SK-N-SH (cell line): Measurements from ENCODE around the gene ILK. TPM values are rescaled to one million over a fixed set of nuclear protein-coding genes. Genes with fewer than 3 reads are reported as not detected.

Experiments used
- CTCF ChIA-PET: fragments of 300-600, 350-600 bp; formaldehyde crosslinking; extraction: SDS; loops from one replicate; lab custom pipeline; 2021; lab: Yijun Ruan, JAX
- POLR2A ChIA-PET: fragments of 350-600 bp; sonication (Branson Sonifier 250); formaldehyde crosslinking; extraction: SDS; loops from one replicate; lab custom pipeline; 2020; ENCODE audit warnings: antibody characterized with exemption, inconsistent platforms; lab: Yijun Ruan, JAX
- DNase-seq: peaks from one replicate; pipeline ENCODE4 v3.0.0; 2012
- H2AFZ ChIP-seq: fragments of 200-600 bp; sonication (generic); 2 replicates; pipeline ENCODE4 v1.8.1; 2016; ENCODE audit warnings: antibody characterized with exemption, mild to moderate bottlenecking, low read depth
- H3F3A ChIP-seq: fragments of 200-600 bp; sonication (generic); replicated peaks from 2 replicates; pipeline ENCODE3; 2016; ENCODE audit warnings: antibody characterized with exemption, mild to moderate bottlenecking; ENCODE audit not compliant: insufficient read depth
- H3K27ac ChIP-seq, 2 experiments: fragments of 200-500 bp in 1 of 2; fragments of 200-600 bp in 1 of 2; sonication (Bioruptor generic) in 1 of 2; sonication (generic), shearing (Covaris generic) in 1 of 2; 2 replicates each; pipeline versions ENCODE4 v1.5.1 to v1.6.1; 2014 to 2016; ENCODE audit warnings: low read depth in 2 of 2, inconsistent platforms in 1 of 2, low read length in 1 of 2, mild to moderate bottlenecking in 1 of 2, mixed read lengths in 1 of 2
- H3K27me3 ChIP-seq: fragments of 200-600 bp; sonication (generic), shearing (Covaris generic); 2 replicates; pipeline ENCODE4 v1.6.1; 2016; ENCODE audit warnings: mixed run types; ENCODE audit not compliant: insufficient read depth
- H3K36me3 ChIP-seq, 2 experiments: fragments of 200-500 bp in 1 of 2; fragments of 200-600 bp in 1 of 2; sonication (Bioruptor generic) in 1 of 2; sonication (generic) in 1 of 2; replicated peaks in 1 of 2; 2 replicates each; pipeline versions ENCODE3 to v1.5.1; 2014 to 2016; ENCODE audit warnings: low read length in 1 of 2, mild to moderate bottlenecking in 1 of 2; ENCODE audit not compliant: insufficient read depth in 2 of 2, control insufficient read depth in 1 of 2
- H3K4me1 ChIP-seq, 2 experiments: fragments of 200-500 bp in 1 of 2; fragments of 200-600 bp in 1 of 2; sonication (Bioruptor generic) in 1 of 2; sonication (generic), shearing (Covaris generic) in 1 of 2; 2 replicates each; pipeline versions ENCODE4 v1.5.1 to v1.6.1; 2014 to 2016; ENCODE audit warnings: low read depth in 1 of 2, low read length in 1 of 2, mixed run types in 1 of 2; ENCODE audit not compliant: insufficient read depth in 2 of 2, control insufficient read depth in 1 of 2
- H3K4me2 ChIP-seq: fragments of 200-600 bp; sonication (generic), shearing (Covaris generic); 2 replicates; pipeline ENCODE4 v1.6.1; 2017; ENCODE audit warnings: mixed run types
- H3K4me3 ChIP-seq, 2 experiments: fragments of 200-500 bp in 1 of 2; fragments of 200-600 bp in 1 of 2; sonication (Bioruptor generic) in 1 of 2; sonication (generic), shearing (Covaris generic) in 1 of 2; 2 replicates each; pipeline versions ENCODE4 v1.5.1 to v1.8.1; 2014 to 2016; ENCODE audit warnings: low read depth in 2 of 2, inconsistent platforms in 1 of 2, low read length in 1 of 2, mild to moderate bottlenecking in 1 of 2, mixed read lengths in 1 of 2, moderate library complexity in 1 of 2
- H3K79me2 ChIP-seq: fragments of 200-600 bp; sonication (generic); 2 replicates; pipeline ENCODE4 v1.8.1; 2017; ENCODE audit warnings: mild to moderate bottlenecking; ENCODE audit not compliant: insufficient read depth
- H3K9ac ChIP-seq: fragments of 200-600 bp; sonication (generic); 2 replicates; pipeline ENCODE4 v1.6.1; 2017; ENCODE audit warnings: mixed run types
- H3K9me2 ChIP-seq: fragments of 200-600 bp; sonication (generic); 2 replicates; pipeline ENCODE4 v1.6.1; 2017; ENCODE audit warnings: mixed run types
- H3K9me3 ChIP-seq: fragments of 200-600 bp; sonication (generic); 2 replicates; pipeline ENCODE4 v1.6.1; 2017; ENCODE audit warnings: mixed run types, mild to moderate bottlenecking, moderate library complexity
- H4K20me1 ChIP-seq: fragments of 200-600 bp; sonication (generic); 2 replicates; pipeline ENCODE4 v1.6.1; 2017; ENCODE audit warnings: mild to moderate bottlenecking, mixed run types; ENCODE audit not compliant: insufficient read depth
- CTCF ChIP-seq: fragments of 200-600 bp; sonication (generic); IDR thresholded peaks from 2 replicates; pipeline ENCODE4 v1.6.1; 2017; ENCODE audit warnings: antibody characterized with exemption, mild to moderate bottlenecking, moderate library complexity
- EP300 ChIP-seq, 2 experiments: IDR thresholded peaks; 2 replicates each; pipeline versions ENCODE4 v1.4.0 to v1.6.1; 2012; ENCODE audit warnings: borderline replicate concordance in 1 of 2, low read depth in 1 of 2, low read length in 1 of 2
- JUND ChIP-seq: IDR thresholded peaks from 2 replicates; pipeline ENCODE4 v1.4.0; 2012
- MXI1 ChIP-seq: IDR thresholded peaks from 2 replicates; pipeline ENCODE4 v1.6.1; 2012; ENCODE audit warnings: mild to moderate bottlenecking, low read depth, low read length, improper control_type of control experiment
- RAD21 ChIP-seq: IDR thresholded peaks from 2 replicates; pipeline ENCODE4 v1.6.1; 2012; ENCODE audit warnings: mild to moderate bottlenecking, low read length
- RCOR1 ChIP-seq: fragments of 150-350 bp; IDR thresholded peaks from 2 replicates; pipeline ENCODE4 v1.6.1; 2017; ENCODE audit warnings: antibody characterized with exemption, low read length
- RFX5 ChIP-seq: IDR thresholded peaks from 2 replicates; pipeline ENCODE4 v1.6.1; 2012; ENCODE audit warnings: mild to moderate bottlenecking, improper control_type of control experiment, low read length
- SIN3A ChIP-seq: IDR thresholded peaks from 2 replicates; pipeline ENCODE4 v1.6.1; 2012; ENCODE audit warnings: low read depth, mild to moderate bottlenecking, low read length, moderate library complexity, borderline replicate concordance
- SMC3 ChIP-seq: IDR thresholded peaks from 2 replicates; pipeline ENCODE4 v1.6.1; 2012; ENCODE audit warnings: low read depth, low read length, improper control_type of control experiment
- WGBS: methylation state at CpG from one replicate; pipeline ENCODE4 v1.1.6; 2017; ENCODE audit warnings: low lambda C conversion rate; 5-methylcytosine and 5-hydroxymethylcytosine counted together
- polyA plus RNA-seq, 3 experiments: library from polyadenylated mRNA; depleted of rRNA; stranded (reverse); fragments of >200 nt; gene quantifications; 2 replicates each; pipeline ENCODE4 v1.2.3, GENCODE V29; 2012

ILK gene
- polyA plus RNA-seq, 1 of the 3 experiments (the other 2 are of a cell fraction), result 241 TPM

DNA sequence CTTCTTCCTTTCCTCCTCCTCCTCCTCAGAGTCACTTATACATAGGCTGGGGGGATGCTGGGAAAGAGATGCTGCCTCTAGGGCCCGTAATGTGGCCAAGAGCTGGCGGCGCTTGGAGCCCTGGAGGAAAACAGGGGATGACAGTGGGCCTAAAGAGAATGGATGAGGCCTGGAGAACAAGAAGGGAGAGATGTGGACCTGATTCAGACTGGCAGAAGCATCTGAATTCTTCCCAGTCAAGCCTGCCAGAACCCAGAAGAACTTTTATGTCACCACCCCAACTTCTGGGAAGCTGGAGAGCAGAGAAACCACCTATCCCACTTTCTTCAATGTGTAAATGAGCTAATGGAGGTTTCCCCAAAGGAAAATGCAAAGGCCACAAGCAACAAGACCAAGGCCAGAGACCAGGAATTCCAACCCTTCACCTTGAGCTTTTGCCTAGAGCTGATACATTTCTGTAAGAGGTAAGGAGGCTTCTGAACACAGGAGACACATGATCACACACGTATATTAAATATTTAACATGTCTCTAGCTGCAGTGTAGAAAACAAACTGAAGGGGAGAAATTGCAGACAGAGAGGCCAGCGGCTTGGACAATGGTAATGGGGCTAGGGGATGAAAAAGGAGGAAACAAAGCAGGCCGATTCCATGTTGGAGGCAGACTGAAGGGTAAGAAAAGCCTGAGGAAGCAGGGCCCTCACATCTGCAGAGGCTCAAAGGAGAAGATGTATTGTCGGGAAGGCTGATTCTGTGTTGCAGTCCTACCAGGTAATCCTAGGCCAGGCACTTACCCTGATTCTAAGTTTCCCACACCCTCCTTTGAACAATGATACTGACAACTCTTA, 1.3 kb upstream of the ILK start:
- Histone ChIP-seq H3K27me3 (no peaks in the 10 kb centered on the region), H3F3A (peaks cover 24% of the 10 kb centered on the region), H3K9me2 (no peaks in the 10 kb centered on the region), H3K4me1 (peaks cover 15 to 31% of the 10 kb centered on the region in 2 experiments), H3K4me2 (peak overlapping the region; percentile 86), H3K4me3 (peak overlapping the region; percentile 67 to 95), H3K9me3 (no peaks in the 10 kb centered on the region), H3K27ac (peak overlapping the region; percentile 76 to 91; a peak in 3 of 4 replicates), H4K20me1 (no peaks in the 10 kb centered on the region; the same call in 1 of the 2 replicates), H3K79me2 (peaks cover 90% of the 10 kb centered on the region), H3K9ac (peak overlapping the region; percentile 92), H2AFZ (peak overlapping the region; percentile 75; the same call in 1 of the 2 replicates), H3K36me3 (peaks cover 22 to 41% of the 10 kb centered on the region in 2 experiments)
- 43% methylated on average over 7 of the region's 7 CpGs for WGBS
- DNase-seq, result peak; percentile 16
- TF ChIP-seq SIN3A, result no peak
- no peak for TF ChIP-seq JUND
- ChIA-PET POLR2A (interaction anchor here (1.0 to 3.0 kb wide), 2 partner anchors 67 to 81 kb away, joined by 3 to 15 read pairs; partner anchors contain the start of gene MRPL17), CTCF (interaction anchor here (0.7 to 2.1 kb wide), 4 partner anchors 10 to 71 kb away, joined by 3 to 8 read pairs (median 5); partner anchors contain the start of gene TAF10)

DNA sequence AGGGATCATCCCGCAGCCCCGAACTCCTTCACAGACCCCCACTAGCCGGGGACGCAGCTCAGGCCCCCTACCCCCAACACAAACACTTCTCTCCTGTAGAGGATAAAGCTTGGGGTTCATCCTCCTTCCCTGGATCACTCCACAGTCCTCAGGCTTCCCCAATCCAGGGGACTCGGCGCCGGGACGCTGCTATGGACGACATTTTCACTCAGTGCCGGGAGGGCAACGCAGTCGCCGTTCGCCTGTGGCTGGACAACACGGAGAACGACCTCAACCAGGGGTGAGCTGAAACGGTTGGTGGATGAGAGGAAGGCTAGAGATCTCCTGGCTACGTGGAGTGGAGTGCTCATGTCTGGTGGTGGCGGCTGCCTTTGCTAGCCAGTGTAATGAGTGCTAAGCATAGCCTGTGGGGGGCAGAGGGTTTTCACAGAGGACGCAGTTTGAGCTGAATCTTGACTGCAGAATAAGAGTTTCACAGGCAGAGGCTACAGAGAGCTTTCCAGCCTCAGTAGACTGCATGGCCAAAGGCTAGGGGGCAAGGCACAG, 580 bp downstream of the ILK start:
- Histone ChIP-seq H3K36me3 (peaks cover 25 to 44% of the 10 kb centered on the region in 2 experiments), H3K9ac (peak overlapping the region; percentile 92), H2AFZ (peak overlapping the region; percentile 65), H3K4me1 (peaks cover 26 to 40% of the 10 kb centered on the region in 2 experiments), H3K4me3 (peak overlapping the region; percentile 67 to 95), H3K4me2 (peak overlapping the region; percentile 86), H3K27me3 (no peaks in the 10 kb centered on the region), H3F3A (peaks cover 38% of the 10 kb centered on the region), H3K27ac (peak overlapping the region; percentile 79 to 91), H4K20me1 (no peaks in the 10 kb centered on the region; the same call in 1 of the 2 replicates), H3K9me3 (no peaks in the 10 kb centered on the region), H3K79me2 (peaks cover 95% of the 10 kb centered on the region), H3K9me2 (no peaks in the 10 kb centered on the region)
- TF ChIP-seq EP300 (IDR thresholded peaks at IDR 0.05; ENCODE audit: borderline replicate concordance in 1 of 2, low read depth in 1 of 2, low read length in 1 of 2), result no peak
- 0 out of 2 replicates have a peak, but pooled peaks have one; percentile 24 for TF ChIP-seq SIN3A
- peak; percentile 32; the same call in 1 of the 2 replicates for TF ChIP-seq CTCF
- TF ChIP-seq RFX5, result no peak
- TF ChIP-seq RAD21, result peak; percentile 46
- peak; percentile 32; the same call in 1 of the 2 replicates for TF ChIP-seq MXI1
- 0 out of 2 replicates have a peak, but pooled peaks have one; percentile 13 for TF ChIP-seq RCOR1
- peak; percentile 3; the same call in 1 of the 2 replicates for TF ChIP-seq SMC3
- 0% methylated on average over 20 of the region's 20 CpGs for WGBS
- CTCF ChIA-PET, result interaction anchor here (0.6 to 2.2 kb wide), 11 partner anchors 8 to 225 kb away, joined by 3 to 13 read pairs (median 4); partner anchors contain the start of genes MRPL17, TAF10 and TPP1
- POLR2A ChIA-PET, result interaction anchor here (0.9 to 3.0 kb wide), 5 partner anchors 8 to 135 kb away, joined by 3 to 15 read pairs (median 5); partner anchors contain the start of genes MRPL17, TAF10 and TPP1
- DNase-seq, result peak; percentile 73
